GM18868 (cell line): ENCODE measurements around the gene KRTAP5-3.

Source experiments
- ATAC-seq: cut with Tn5 transposase; IDR thresholded peaks from one replicate; pipeline ENCODE4 v1.9.1; 2021; ENCODE audit warnings: mild to moderate bottlenecking, moderate library complexity; ENCODE audit not compliant: unreplicated experiment

Gene KRTAP5-3

DNA sequence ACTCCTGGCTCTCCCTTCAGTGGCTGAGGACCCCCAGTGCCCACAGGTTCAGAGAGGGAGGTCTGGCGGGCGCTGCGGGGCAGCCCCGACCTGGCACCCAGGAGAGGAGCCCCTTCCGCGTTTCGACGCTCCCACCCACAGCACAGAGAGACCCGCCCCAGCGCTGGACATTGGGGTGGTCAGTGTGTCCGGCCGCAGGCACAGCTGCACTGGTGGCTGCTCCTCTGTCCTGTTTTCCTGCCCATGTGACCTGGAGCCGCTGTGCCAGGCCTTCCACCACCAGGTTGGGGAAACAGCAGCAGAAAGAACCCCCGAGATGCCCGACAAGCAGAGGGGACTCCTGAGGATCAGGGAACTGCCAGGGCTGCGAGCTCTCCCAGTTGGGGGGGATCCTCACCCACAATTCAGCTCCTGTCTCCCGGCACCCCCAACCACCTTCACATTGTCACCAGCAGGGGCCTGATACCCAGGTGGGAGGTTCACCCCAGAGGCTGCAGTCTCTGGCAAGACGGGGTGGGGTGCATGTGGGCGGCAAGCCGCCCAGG lies 35.0 kb upstream of the KRTAP5-3 start:
- ATAC-seq: no peak

DNA sequence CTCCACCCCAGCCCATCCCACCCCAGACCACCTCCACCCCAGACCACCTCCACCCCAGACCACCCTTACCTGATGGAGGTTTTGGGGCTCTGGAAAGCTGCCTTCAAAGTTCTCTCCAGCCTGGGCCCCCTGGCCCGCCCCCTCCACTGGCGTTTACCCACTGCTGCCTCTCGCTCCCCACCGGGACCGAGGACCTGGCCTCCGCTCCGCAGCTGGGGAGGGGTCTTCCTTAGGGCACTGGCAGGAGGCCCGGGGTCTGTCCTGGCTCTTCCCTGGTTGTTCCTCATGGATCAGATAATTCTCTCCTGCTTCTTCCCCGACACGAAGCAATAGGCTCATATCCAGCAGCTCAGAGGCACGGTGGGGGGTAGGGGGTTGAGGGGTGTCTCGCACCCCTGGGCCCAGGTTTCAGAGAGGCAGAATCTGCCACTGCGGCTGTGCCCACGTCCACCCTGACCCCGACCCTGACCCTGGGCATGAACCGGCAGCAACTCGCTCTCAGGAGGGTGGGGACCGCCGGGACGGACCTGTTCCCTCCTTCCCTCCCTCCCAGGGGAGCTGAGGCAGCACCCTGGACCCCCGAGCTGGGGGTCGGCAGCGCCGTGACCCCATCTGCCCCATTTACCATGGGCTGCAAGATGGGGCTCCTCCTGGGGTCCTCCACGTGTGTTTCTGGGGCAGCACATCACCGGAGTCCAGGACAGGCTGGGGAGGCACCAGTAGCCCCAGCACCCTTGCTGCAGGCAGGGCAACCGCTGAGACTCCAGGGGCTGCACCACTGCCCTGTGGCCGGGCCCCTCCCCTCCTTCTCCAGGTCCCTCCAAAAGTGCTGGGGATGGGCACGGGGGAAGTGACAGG lies 34.3 kb upstream of the KRTAP5-3 start:
- no peak for ATAC-seq

DNA sequence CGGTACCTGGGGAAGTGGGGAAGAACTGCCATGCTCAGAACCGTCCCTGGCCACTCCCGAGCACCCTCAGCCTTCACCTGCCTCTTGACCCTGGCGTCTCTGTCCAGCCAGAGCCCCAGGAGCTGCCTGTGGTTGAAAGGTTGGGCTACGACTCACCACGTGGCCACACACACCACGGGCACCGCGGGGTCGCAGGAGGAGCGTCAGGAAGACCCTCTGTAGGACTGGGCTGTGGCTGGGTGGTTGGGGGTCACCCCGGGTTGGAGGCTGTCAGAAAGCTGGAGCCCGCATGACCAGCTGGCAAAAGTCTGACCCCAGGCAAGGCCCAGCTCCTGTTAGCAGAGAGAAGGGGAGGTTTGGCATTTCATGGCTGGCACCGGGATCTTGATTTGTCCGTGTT lies 32.8 kb upstream of the KRTAP5-3 start:
- no peak for ATAC-seq

DNA sequence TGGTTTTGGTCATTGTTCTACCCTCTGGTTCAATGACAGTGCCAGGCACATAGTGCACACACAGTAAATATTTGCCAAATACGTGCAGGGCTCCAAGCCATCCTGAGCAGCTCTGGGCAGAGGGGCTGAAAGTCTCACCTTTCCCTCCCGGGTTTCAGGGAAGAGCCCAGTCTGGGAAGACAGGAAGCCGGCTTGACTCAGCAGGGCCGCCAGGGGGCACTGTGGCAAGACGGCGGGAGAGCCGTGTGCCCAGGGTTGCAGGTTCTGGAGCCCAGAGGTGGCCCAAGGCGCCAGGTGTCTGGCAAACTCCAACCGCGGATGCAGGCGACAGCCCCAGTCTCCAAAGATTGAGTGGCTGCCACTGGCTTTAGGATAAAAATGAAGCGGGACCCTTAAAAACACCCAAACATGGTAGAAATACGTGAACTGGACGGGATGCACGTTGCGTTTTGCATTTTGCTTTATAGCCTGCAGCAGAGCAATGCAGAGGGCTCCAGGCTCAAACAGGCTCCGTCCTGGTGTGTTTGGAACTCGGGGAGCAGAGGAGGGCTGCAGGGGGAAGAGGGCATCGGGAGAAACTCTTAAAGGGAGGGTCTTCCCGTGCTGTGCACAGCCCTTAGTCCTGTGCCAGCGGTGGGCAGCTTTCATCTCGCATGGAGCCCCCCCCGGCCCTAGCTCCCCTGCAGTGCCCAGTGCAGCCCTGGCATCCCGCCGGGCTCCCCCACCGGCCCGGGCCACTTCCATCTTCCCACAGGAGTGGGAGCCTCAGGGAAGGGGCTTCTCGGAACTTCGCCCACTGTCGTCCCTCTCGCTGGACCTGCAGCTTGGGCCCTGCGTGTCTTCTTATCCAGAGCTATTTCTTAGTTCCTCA lies 32.0 kb upstream of the KRTAP5-3 start:
- ATAC-seq: no peak

DNA sequence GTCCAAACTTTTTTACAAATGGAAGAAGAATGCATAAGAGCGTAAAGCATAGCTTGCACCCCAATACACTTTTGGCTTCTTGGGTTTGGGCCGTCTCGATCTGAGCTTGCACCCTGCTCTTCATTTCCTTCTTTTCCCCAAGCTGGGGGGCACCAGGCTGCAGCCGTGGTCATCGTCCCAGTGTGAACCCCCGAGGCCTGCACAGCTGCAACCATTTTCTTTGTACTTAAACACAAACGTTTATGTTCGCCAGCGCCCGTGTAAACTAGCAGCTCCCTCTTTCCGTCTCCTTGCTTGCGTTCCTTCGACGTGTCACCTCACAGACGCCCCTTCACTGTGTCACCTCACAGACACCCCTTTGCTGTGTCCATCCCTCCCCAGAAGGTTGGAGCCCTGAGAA lies 31.4 kb upstream of the KRTAP5-3 start:
- ATAC-seq: no peak

DNA sequence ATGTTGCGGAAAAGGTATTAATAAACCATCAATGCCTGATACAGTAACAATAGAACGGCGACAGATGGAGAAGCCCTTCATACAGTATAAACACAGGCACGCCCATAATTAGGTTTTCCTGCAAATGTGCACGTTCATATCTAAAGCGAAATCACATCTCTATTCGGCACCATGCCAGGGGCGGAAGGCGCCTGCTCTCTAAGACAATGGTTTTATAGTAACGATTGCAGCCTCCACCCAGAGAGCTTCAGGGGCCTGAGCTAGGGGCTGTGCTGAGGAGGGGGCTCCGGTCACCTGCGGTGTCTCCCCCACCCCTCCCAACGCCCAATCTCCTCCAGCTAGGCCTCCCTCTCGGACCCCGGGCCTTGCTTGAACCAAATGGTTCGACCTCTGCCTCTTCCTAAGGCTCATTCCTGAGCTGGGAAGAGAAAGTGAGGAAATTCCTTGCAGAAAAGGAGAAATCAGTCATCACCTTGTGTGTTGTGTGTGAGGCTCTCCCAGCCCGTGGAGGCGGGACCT lies 30.9 kb upstream of the KRTAP5-3 start:
- ATAC-seq: no peak

DNA sequence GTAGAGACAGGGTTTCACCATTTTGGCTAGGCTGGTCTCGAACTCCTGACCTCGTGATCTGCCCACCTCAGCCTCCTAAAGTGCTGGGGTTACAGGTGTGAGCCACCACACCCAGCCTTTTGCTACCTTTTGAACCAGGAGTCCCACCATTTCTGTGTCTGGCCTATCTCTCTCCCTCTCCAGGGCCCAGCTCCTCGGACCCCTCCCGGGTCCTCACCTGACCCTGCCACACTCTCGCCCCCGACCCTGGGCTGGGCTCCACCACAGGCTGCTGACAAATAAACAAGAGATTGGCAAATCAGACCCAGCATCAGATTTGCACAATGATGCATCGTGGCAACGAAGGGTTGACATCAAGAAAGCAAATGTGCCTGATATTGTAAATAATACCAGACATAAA lies 30.1 kb upstream of the KRTAP5-3 start:
- no peak for ATAC-seq

DNA sequence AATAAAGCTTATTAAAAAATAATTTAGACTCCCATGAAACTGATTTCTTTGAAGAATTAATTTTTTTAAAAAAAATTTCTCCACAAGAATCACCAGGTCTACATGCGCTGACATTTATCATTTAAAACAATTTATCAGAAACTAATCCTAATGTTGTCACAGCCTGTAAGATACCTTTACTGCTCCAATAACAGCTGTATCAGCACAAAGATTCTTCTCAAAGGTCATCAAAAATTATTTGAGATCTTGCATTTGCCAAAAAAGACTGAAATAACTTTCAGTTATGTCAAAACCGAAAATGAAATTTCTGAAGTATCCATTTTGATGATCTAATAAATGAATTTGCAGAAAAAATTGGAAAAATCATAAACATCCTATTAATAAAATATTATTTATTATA lies 29.4 kb upstream of the KRTAP5-3 start:
- ATAC-seq: no peak

DNA sequence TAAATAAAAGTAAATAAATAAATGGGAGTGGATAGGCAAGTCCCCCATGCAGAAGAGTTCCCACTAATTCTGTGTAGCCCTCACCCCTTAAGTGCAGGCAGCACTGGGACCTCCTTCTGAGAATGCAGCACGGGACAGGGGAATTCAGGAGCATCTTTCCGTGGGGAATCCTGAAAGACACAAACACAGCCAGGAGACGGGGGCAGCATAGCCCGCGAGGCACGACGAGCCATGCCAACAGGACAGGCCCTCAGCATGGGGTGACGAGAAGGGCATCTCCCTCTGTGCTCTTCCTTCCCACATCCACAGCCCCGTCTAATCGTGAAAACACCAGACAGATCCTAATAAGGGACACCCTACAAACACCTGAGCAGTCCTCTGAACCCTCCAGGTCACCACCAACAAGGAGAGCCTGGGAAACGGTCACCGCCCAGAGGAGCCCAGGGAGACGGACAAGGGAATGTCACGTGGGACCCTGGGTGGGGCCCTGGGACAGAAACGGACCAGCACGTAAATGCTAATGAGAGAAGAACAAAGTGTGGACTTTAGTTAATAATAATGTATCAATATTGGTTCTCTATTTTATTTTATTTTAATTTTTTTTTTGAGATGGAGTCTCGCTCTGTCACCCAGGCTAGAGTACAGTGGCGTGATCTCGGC lies 28.2 kb upstream of the KRTAP5-3 start:
- no peak for ATAC-seq

DNA sequence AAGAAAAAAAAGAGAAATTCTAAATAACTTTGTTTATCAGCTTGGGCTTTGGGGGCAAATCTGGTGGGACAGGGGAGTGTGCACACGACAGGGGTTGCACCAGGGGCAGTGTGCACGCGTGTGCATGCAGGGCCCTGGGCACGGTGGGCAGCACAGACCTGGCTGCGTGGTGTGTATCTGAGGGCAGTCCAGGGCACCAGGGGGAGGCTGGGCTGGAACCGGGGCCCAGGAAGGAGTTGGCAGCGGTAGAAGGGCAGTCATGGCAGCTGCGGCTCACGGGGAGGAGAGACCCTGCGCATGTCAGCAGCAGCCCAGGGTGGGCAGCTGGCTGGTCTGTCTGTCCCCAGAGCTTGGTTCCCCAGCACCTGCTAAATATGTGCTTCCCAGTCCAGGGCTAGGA lies 25.6 kb upstream of the KRTAP5-3 start:
- ATAC-seq: no peak

DNA sequence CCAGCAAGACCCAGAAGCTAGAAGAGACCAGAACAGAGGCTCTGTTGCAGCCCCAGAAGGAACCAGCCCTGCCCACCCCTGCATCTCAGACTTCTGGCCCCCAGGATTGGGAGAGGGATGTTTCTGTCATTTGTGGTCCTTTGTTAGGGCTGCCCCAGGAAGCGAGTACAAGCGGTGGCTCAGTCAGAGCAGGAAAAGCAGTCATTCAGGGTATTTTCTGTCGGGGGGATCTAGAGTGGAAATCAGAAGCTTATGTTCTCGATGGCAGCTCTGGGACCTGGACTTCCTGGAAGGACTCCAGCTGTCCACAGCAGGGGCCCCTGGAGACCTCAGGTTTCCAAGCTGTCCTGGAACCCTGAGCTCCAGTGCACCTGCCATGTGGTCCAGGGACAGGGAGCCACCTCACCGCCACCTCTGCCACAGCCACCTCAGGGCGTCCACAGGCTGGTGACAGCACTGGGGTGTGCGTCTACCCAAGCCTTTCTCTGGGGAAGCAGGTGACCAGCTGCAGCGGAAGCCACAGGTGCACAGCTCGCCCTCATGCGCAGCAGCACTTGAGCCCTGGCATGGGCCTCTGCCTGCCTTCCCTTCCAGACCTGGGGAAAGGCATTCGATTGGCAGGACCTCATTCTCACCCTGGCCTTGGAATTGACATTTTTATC lies 23.9 kb upstream of the KRTAP5-3 start:
- ATAC-seq: no peak

DNA sequence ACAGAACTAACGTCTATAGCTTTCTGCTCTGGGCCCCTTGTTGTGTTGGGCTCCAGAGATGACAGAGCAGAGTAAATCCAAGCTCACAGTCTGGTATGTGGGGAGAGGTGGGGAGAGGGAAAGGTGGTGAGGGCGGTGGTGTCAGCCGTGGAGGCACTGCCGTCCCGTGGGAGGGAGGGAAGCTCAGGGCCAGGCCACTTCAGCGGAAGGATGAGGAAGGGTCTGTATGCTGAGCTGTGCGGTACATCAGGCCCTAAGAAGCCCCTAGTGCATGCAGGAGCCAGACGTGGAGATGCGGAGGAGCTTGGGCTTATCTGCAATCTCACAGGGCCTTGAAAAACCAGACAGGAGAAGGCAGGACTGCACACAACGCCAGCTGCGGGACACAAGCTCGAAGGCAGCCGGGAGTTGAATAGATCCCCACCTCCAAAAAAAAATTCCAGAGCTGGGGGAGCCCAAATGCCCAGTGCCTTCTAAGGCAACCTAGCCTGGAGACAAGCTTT lies 22.9 kb upstream of the KRTAP5-3 start:
- ATAC-seq: no peak

DNA sequence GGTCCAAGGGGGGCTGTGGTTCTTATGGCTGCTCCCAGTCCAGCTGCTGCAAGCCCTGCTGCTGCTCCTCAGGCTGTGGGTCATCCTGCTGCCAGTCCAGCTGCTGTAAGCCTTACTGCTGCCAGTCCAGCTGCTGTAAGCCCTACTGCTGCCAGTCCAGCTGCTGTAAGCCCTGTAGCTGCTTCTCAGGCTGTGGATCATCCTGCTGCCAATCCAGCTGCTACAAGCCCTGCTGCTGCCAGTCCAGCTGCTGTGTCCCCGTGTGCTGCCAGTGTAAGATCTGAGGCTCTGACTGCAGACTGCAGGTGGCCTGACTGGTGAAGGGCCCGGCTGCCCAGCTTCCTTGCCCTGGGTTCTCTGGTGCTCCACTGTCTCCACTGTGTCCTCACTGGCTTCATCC lies 22.0 kb upstream of the KRTAP5-3 start:
- no peak for ATAC-seq

DNA sequence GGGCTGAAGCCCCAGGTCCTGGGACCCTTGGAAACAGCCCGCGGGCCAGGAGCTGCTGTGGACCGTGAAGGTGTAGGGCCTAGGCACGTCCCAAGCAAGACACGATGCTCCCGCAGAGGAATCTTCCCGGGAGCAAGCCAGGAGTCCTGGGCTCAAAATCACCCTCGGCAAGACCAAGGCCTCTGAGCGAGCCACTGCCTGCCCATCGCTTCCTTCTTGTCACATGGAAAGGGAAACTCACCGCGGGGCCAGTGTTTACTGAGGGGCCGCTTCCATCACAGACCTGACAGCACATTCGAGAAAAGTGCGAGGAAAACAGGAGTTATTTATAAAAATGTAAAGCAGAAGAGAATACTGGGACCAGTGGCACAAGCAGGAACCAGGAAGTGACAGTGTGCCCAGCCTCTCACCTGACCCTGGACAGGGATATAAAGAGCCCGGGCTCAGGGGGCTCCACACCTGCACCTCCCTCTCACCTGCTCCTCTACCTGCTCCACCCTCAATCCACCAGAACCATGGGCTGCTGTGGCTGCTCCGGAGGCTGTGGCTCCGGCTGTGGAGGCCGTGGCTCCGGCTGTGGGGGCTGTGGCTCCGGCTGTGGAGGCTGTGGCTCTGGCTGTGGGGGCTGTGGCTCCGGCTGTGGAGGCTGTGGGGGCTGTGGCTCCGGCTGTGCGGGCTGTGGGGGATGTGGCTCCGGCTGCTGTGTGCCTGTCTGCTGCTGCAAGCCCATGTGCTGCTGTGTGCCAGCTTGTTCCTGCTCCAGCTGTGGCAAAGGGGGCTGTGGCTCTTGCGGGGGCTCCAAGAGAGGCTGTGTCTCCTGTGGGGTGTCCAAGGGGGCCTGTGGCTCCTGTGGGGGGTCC lies 21.3 kb upstream of the KRTAP5-3 start, which contains the start of gene KRTAP5-5:
TSS of gene KRTAP5-5 (plus strand) at position 450 of the 860 bp plus-strand sequence. CDS start at position 516, 66 bp downstream.
- no peak for ATAC-seq

DNA sequence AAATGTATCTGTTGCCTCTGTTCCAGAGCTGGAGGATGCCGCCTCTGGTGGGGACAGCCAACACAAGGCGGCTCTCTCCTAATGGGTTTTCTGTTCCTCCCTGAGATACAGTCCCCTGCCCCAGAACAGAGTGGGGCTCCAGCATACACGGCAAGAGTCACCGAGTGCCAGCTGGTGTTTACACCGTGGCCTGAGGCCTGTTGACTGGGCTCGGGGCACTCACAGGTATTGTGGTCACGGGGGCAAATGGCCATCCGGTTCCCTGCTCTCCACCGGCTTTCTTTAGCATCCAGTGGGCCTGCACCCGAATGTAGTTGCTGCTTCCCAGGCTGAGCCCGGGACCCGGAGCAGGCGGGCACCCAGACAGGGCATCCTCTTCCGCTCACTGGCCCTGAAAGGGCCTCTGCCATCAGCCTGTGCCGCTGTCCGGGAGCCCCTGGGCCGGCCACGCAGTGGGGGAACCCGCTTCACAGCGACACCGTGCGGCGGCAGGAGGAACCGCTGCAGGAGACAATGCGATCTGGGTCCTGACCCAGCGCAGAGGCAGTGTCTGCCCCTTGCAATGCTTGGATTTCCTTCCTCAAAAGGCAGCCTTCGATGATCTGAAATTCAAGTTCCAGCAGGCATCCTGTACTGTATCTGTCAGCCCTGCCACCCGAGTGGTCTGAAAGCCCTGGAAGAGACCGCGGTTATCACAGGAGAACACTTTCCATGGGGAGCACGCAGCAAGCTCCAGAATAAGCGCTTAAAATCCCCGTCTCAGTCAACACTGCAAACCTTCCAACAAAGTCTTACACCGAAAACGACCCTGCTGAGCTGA lies 20.5 kb upstream of the KRTAP5-3 start:
- ATAC-seq: no peak

DNA sequence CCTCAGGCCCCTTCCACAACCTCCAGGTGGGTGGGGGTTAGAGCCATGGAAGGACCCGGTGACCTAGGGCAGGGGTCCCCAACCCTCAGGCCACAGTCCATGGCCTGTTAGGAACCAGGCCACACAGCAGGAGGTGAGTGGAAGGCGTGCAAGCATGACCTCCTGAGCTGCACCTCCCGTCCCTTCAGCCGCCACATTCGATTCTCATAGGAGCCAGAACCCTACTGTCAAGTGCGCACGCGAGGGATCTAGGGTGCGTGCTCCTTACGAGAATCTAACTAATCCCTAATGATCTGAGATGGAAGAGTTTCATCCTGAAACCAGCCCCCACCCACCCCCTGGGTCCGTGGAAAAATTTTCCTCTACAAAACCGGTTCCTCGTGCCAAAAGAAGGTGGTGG lies 17.3 kb upstream of the KRTAP5-3 start:
- no peak for ATAC-seq

DNA sequence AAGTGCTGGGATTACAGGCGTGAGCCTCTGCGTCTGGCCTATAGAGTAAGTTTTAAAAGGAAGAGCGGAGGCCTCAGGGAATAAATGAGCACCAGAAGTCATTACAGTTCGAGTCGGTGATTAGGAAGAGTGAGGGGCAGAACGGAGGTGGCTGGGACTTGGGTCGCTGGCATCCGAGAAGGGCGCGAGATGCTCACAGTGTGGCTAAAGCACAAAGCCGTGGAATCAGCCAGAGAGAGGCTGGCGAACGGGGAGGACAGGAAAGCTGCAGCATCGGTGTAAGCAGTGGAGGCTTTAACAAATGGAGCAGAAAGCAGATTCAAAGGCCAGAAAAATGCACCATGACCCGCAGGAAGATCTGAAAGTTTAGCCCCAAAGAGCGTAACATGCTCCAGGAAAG lies 16.4 kb upstream of the KRTAP5-3 start:
- ATAC-seq: no peak

DNA sequence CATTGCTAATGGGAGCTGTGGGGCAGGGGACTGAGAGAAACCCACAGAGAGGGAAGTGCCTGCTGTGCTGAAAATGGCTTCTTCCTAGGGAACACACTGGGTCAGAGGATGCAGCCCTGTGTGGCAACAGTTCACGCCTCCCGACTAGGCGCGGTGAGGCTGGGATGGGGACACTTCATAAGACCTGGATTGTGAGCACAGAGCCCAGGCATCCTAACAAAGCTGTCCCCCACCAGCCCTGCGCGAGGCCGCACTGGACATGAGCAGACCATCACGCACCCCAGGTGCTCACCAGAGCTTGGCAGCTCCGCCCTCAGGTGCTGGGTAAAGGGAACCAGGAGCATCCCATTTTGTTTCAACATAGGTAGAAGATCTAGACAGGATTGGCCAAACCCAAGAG lies 15.5 kb upstream of the KRTAP5-3 start:
- ATAC-seq: no peak
